Measurements from ENCODE around the gene ZNF14. TPM values are rescaled to one million over a fixed set of nuclear protein-coding genes. Genes with fewer than 3 reads are reported as not detected.

The ZNF14 gene
- total and polyA plus RNA-seq, 2 experiments from 2014 or later, result 4.6 to 7.3 TPM

GRCh38 chr19:19711934-19712828, 20.7 kb downstream of the ZNF14 start:
- WGBS (ENCODE audit: low lambda C conversion rate, missing lambda C conversion rate), result 98% methylated on average over 10 of the region's 10 CpGs
- H2AFZ ChIP-seq, result no peak overlapping the region
- no peaks in the 10 kb centered on the region for H4K20me1 ChIP-seq (ENCODE audit: insufficient read depth, poor library complexity, severe bottlenecking)
- TF ChIP-seq EZH2phosphoT487 (IDR thresholded peaks at IDR 0.05; ENCODE audit: low read depth, severe bottlenecking, unreplicated experiment), result no peak
- TF ChIP-seq, protein P1, sequence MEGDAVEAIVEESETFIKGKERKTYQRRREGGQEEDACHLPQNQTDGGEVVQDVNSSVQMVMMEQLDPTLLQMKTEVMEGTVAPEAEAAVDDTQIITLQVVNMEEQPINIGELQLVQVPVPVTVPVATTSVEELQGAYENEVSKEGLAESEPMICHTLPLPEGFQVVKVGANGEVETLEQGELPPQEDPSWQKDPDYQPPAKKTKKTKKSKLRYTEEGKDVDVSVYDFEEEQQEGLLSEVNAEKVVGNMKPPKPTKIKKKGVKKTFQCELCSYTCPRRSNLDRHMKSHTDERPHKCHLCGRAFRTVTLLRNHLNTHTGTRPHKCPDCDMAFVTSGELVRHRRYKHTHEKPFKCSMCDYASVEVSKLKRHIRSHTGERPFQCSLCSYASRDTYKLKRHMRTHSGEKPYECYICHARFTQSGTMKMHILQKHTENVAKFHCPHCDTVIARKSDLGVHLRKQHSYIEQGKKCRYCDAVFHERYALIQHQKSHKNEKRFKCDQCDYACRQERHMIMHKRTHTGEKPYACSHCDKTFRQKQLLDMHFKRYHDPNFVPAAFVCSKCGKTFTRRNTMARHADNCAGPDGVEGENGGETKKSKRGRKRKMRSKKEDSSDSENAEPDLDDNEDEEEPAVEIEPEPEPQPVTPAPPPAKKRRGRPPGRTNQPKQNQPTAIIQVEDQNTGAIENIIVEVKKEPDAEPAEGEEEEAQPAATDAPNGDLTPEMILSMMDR (IDR thresholded peaks at IDR 0.05; ENCODE audit: poor library complexity), result no peak
- TF ChIP-seq EZH2 (IDR thresholded peaks at IDR 0.05; ENCODE audit: borderline replicate concordance), result no peak
- H3K4me3 ChIP-seq, result peak overlapping the region; percentile 33
- H3K4me2 ChIP-seq, result no peak overlapping the region
- H3K27me3 ChIP-seq, result no peaks in the 10 kb centered on the region
- peaks cover 85% of the 10 kb centered on the region for H3K9me3 ChIP-seq (ENCODE audit: low read depth)
- peaks cover 46% of the 10 kb centered on the region for H3K36me3 ChIP-seq (replicated peaks; ENCODE audit: insufficient read depth, low read depth)
- H3K4me1 ChIP-seq (ENCODE audit: insufficient read depth), result no peaks in the 10 kb centered on the region
- no peaks in the 10 kb centered on the region for H3K9me2 ChIP-seq (replicated peaks; ENCODE audit: insufficient read depth)
- DNase-seq (ENCODE audit: low spot score), result no peak
- H3K79me2 ChIP-seq, result peaks cover 19% of the 10 kb centered on the region
- H3K27ac ChIP-seq, result no peak overlapping the region

DNA sequence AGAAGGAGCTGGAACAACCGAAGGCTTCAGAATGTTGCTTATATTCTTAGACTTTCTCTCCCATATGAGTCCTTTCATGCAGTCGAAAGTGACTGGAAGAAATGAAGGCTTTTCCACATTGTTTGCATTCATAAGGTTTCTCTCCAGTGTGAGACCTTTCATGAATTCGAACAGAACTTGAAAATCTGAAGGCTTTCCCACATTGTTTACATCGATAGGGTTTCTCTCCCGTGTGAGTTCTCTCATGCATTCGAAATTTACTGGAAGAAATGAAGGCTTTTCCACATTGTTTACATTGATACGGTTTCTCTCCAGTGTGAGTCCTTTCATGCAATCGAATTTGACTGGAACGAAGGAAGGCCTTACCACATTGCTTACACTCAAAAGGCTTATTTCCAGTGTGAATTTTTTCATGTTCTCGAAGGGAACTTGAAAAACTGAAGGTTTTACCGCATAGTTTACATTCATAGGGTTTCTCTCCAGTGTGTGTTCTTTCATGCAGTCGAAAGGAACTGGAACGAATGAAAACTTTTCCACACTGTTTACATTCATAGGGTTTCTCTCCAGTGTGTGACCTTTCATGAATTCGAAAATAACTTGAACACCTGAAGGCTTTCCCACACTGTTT, 21.5 kb downstream of the ZNF14 start:
- no peak for DNase-seq (ENCODE audit: low spot score)
- no peak overlapping the region for H3K4me3 ChIP-seq
- no peak overlapping the region for H3K4me2 ChIP-seq
- no peaks in the 10 kb centered on the region for H3K27me3 ChIP-seq
- peaks cover 77% of the 10 kb centered on the region for H3K9me3 ChIP-seq (ENCODE audit: low read depth)
- H3K9me2 ChIP-seq (replicated peaks; ENCODE audit: insufficient read depth), result no peaks in the 10 kb centered on the region
- peaks cover 11% of the 10 kb centered on the region for H3K79me2 ChIP-seq
- no peak overlapping the region for H2AFZ ChIP-seq
- no peaks in the 10 kb centered on the region for H3K4me1 ChIP-seq (ENCODE audit: insufficient read depth)
- no peaks in the 10 kb centered on the region for H4K20me1 ChIP-seq (ENCODE audit: insufficient read depth, poor library complexity, severe bottlenecking)
- no peak for TF ChIP-seq EZH2 (IDR thresholded peaks at IDR 0.05; ENCODE audit: borderline replicate concordance)
- TF ChIP-seq, protein P1 (IDR thresholded peaks at IDR 0.05; ENCODE audit: poor library complexity), result no peak
- TF ChIP-seq EZH2phosphoT487 (IDR thresholded peaks at IDR 0.05; ENCODE audit: low read depth, severe bottlenecking, unreplicated experiment), result no peak
- H3K36me3 ChIP-seq (replicated peaks; ENCODE audit: insufficient read depth, low read depth), result peaks cover 41% of the 10 kb centered on the region
- WGBS (ENCODE audit: low lambda C conversion rate, missing lambda C conversion rate), result 98% methylated on average over 14 of the region's 14 CpGs
- H3K27ac ChIP-seq, result no peak overlapping the region

GRCh38 chr19:19710506-19710905, 22.4 kb downstream of the ZNF14 start:
- peaks cover 2% of the 10 kb centered on the region for H3K79me2 ChIP-seq
- no peak for DNase-seq (ENCODE audit: low spot score)
- peaks cover 68% of the 10 kb centered on the region for H3K9me3 ChIP-seq (ENCODE audit: low read depth)
- H3K9me2 ChIP-seq (replicated peaks; ENCODE audit: insufficient read depth), result no peaks in the 10 kb centered on the region
- no peak overlapping the region for H2AFZ ChIP-seq
- H3K27ac ChIP-seq, result no peak overlapping the region
- peaks cover 40% of the 10 kb centered on the region for H3K36me3 ChIP-seq (replicated peaks; ENCODE audit: insufficient read depth, low read depth)
- no peaks in the 10 kb centered on the region for H4K20me1 ChIP-seq (ENCODE audit: insufficient read depth, poor library complexity, severe bottlenecking)
- no peak overlapping the region for H3K4me3 ChIP-seq
- no peak overlapping the region for H3K4me2 ChIP-seq
- H3K27me3 ChIP-seq, result no peaks in the 10 kb centered on the region
- 100% methylated on average over 2 of the region's 2 CpGs for WGBS (ENCODE audit: low lambda C conversion rate, missing lambda C conversion rate)
- no peaks in the 10 kb centered on the region for H3K4me1 ChIP-seq (ENCODE audit: insufficient read depth)
- no peak for TF ChIP-seq EZH2phosphoT487 (IDR thresholded peaks at IDR 0.05; ENCODE audit: low read depth, severe bottlenecking, unreplicated experiment)
- TF ChIP-seq, protein P1 (IDR thresholded peaks at IDR 0.05; ENCODE audit: poor library complexity), result no peak

Measured in hepatocyte (in vitro differentiated cells).